Calu3 (cell line): ENCODE results near the gene C7orf33. TPM values are rescaled to one million over a fixed set of nuclear protein-coding genes. Genes with fewer than 3 reads are reported as not detected.
"Not testable (repeated sequence)": the region's sequence is repeated elsewhere in the genome, so short reads cannot be mapped to it uniquely, and the experiment has no call there.

Experiments used
- BruUV-seq: library from RNA; stranded (reverse); fragments of 400-500 nt; replicated peaks from 2 replicates; lab custom pipeline; 2021; lab: Mats Ljungman, UMichigan
- CTCF ChIA-PET: fragments of 300-600 bp; sonication (Branson Sonifier 250); formaldehyde crosslinking; loops from one replicate; lab custom pipeline; 2022; ENCODE audit warnings: antibody characterized with exemption; lab: Charles Lee
- DNase-seq: peaks from one replicate; pipeline ENCODE4 v3.0.0; 2022
- H3K27ac Mint-ChIP-seq: one replicate; pipeline ENCODE4 v1.8.0; 2022; ENCODE audit warnings: mixed read lengths; ENCODE audit not compliant: unreplicated experiment
- H3K27me3 Mint-ChIP-seq: one replicate; pipeline ENCODE4 v1.8.0; 2022; ENCODE audit warnings: mixed read lengths; ENCODE audit not compliant: unreplicated experiment
- H3K36me3 Mint-ChIP-seq: one replicate; pipeline ENCODE4 v1.8.0; 2022; ENCODE audit warnings: mild to moderate bottlenecking, moderate library complexity, mixed read lengths; ENCODE audit not compliant: insufficient read depth, unreplicated experiment
- H3K4me1 Mint-ChIP-seq: one replicate; pipeline ENCODE4 v1.8.0; 2022; ENCODE audit warnings: mild to moderate bottlenecking, low read depth, mixed read lengths; ENCODE audit not compliant: unreplicated experiment
- H3K4me3 Mint-ChIP-seq: one replicate; pipeline ENCODE4 v1.8.0; 2022; ENCODE audit warnings: mild to moderate bottlenecking, low read depth, moderate library complexity, mixed read lengths; ENCODE audit not compliant: unreplicated experiment
- H3K9me3 Mint-ChIP-seq: one replicate; pipeline ENCODE4 v1.8.0; 2022; ENCODE audit warnings: low read depth, mixed read lengths; ENCODE audit not compliant: unreplicated experiment
- intact Hi-C: fragments of 100-400 bp; cut with micrococcal nuclease; formaldehyde crosslinking; loops from one replicate; pipeline ENCODE4 v1.10.0; 2022; ENCODE audit not compliant: unreplicated experiment
- total RNA-seq: library from RNA; stranded (reverse); gene quantifications from 2 replicates; pipeline ENCODE4 v1.2.3, GENCODE V29; 2022
- TF ChIP-seq, protein P1 (sequence below): fragments of 200-600 bp; IDR thresholded peaks from one replicate; pipeline ENCODE4 v1.8.0; 2022; ENCODE audit warnings: antibody characterized with exemption; ENCODE audit not compliant: unreplicated experiment

C7orf33 gene
- total RNA-seq, 1 experiment from 2014 or later: not detected

DNA sequence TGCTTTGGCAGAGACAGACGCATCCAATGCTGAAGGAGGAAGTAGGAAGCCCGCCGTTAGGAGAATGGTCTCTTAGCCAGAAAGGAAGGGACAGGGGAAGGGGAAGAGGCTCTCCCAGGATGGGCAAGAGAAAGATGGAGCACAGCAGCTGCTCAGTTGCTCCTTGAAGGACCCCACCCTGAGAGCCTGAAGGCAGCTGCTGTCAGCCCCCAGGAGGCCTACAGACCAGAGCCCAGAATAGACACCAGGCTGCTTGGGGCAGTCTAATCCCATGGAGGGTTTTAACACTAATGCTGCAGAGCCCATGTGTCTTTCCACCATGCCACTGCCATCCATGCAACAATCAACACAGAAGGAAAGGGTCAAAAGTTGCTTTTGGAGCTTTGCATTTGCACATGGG, 3.5 kb upstream of the C7orf33 start:
- no TSS peak for BruUV-seq
- TF ChIP-seq, protein P1, sequence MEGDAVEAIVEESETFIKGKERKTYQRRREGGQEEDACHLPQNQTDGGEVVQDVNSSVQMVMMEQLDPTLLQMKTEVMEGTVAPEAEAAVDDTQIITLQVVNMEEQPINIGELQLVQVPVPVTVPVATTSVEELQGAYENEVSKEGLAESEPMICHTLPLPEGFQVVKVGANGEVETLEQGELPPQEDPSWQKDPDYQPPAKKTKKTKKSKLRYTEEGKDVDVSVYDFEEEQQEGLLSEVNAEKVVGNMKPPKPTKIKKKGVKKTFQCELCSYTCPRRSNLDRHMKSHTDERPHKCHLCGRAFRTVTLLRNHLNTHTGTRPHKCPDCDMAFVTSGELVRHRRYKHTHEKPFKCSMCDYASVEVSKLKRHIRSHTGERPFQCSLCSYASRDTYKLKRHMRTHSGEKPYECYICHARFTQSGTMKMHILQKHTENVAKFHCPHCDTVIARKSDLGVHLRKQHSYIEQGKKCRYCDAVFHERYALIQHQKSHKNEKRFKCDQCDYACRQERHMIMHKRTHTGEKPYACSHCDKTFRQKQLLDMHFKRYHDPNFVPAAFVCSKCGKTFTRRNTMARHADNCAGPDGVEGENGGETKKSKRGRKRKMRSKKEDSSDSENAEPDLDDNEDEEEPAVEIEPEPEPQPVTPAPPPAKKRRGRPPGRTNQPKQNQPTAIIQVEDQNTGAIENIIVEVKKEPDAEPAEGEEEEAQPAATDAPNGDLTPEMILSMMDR: no peak
- intact Hi-C loops: no loop called here
- H3K9me3 Mint-ChIP-seq: no peaks in the 10 kb centered on the region
- H3K36me3 Mint-ChIP-seq: no peaks in the 10 kb centered on the region
- no peaks in the 10 kb centered on the region for H3K4me1 Mint-ChIP-seq
- peaks cover 86% of the 10 kb centered on the region for H3K27me3 Mint-ChIP-seq
- no peak overlapping the region for H3K27ac Mint-ChIP-seq
- no peak overlapping the region for H3K4me3 Mint-ChIP-seq
- no peak for DNase-seq
- CTCF ChIA-PET: no interaction called here

DNA sequence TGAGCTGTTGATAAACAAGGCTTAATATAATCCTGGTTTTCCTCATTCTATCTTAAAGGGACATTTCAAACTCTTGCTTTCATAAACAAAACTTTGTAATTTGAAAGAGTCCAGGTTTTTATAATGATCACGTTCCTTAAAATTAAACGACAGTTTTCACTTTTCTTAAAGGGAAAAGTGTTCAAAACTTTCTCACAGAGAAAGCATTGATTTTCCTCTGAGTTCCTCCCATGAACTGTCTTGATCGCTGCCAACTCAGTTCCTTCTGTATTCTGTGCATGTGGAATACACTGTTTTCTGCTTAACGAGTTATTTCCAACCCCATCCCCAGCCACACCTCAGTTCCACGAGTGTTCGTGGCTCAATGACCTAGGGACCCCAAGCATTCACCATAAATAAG, 2.4 kb upstream of the C7orf33 start:
- intact Hi-C loops: no loop called here
- Mint-ChIP-seq H3K9me3 (no peaks in the 10 kb centered on the region), H3K36me3 (no peaks in the 10 kb centered on the region), H3K27me3 (peaks cover 88% of the 10 kb centered on the region), H3K4me1 (no peaks in the 10 kb centered on the region), H3K4me3 (no peak overlapping the region), H3K27ac (no peak overlapping the region)
- DNase-seq: no peak
- TF ChIP-seq, protein P1: no peak
- BruUV-seq: no TSS peak
- CTCF ChIA-PET: no interaction called here

DNA sequence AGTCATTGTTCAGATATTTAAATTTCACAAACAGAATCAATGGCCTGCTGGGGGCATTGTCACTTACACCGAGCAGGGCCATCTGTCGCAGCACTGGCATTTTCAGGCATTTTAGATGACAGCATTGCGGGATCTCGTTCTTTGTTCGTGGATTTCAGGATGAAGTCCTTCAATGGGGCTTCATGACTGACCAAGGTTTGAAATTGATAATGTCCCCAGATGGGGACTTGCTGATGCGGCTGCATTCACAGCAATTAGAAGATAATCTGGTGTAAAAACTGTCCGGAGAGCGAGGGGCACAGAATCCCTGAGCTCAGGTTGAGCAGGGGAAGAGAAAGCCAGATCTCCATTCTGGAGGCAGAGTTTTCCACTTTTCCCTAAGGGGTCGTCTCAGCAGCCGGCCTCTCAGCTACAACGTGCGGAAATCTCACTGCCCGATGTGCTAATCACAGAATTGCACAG, 1.9 kb upstream of the C7orf33 start:
- BruUV-seq: no TSS peak
- Mint-ChIP-seq H3K9me3 (no peaks in the 10 kb centered on the region), H3K4me1 (no peaks in the 10 kb centered on the region), H3K27me3 (peaks cover 83% of the 10 kb centered on the region), H3K27ac (no peak overlapping the region), H3K4me3 (no peak overlapping the region), H3K36me3 (no peaks in the 10 kb centered on the region)
- CTCF ChIA-PET: no interaction called here
- DNase-seq: no peak
- TF ChIP-seq, protein P1: no peak
- intact Hi-C loops: no loop called here

DNA sequence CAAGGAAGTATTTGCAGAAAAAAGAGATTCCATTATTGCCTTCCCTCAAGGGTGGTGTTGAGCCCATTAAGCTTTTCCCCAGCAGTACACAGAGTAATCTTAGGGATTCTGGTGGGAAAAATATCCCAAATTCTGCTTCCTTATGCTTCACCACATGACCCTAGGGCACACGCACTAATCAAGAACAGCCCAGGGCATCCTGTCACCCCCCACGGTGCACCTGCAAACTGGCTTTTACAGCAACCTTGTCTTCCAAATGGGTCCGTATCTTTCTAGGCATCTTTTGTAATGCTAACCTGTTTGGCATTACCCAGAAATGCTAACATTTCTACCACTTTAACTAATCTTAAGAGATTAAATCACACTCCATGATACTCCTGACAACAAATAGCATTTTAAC, 926 bp upstream of the C7orf33 start:
- no TSS peak for BruUV-seq
- no peak overlapping the region for H3K27ac Mint-ChIP-seq
- no peaks in the 10 kb centered on the region for H3K4me1 Mint-ChIP-seq
- H3K4me3 Mint-ChIP-seq: no peak overlapping the region
- peaks cover 74% of the 10 kb centered on the region for H3K27me3 Mint-ChIP-seq
- H3K36me3 Mint-ChIP-seq: no peaks in the 10 kb centered on the region
- TF ChIP-seq, protein P1: no peak
- no peak for DNase-seq
- intact Hi-C loops: no loop called here
- CTCF ChIA-PET: no interaction called here
- H3K9me3 Mint-ChIP-seq: no peaks in the 10 kb centered on the region

DNA sequence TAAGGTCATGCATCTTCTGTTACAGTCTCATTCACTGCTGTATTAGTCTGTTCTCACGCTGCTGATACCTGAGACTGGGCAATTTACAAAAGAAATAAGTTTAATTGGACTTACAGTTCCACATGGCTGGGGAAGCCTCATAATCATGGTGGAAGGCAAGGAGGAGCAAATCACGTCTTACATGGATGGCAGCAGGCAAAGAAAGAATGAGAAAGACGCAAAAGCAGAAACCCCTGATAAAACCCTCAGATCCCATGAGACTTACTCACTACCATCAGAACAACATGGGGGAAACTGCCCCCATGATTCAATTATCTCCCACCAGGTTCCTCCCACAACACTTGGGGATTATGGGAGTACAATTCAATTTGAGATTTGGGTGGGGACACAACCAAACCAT, 5.8 kb downstream of the C7orf33 start:
- H3K36me3 Mint-ChIP-seq, BruUV-seq, intact Hi-C loops, H3K27ac Mint-ChIP-seq, H3K4me1 Mint-ChIP-seq, DNase-seq, H3K9me3 Mint-ChIP-seq, CTCF ChIA-PET, H3K4me3 Mint-ChIP-seq: not testable (repeated sequence)
- H3K27me3 Mint-ChIP-seq: peaks cover 13% of the 10 kb centered on the region
